OCI-LY7 (cell line): Measurements from ENCODE around the gene MRPS16. TPM values are rescaled to one million over a fixed set of nuclear protein-coding genes. Genes with fewer than 3 reads are reported as not detected.

ENCODE experiments used
- BruUV-seq: library from RNA; stranded (reverse); fragments of 400-500 nt; replicated peaks from 2 replicates; lab custom pipeline; 2021; lab: Mats Ljungman, UMichigan
- CTCF ChIA-PET: fragments of 300-600 bp; sonication (Branson Sonifier 250); formaldehyde crosslinking; loops from one replicate; lab custom pipeline; 2022; ENCODE audit warnings: antibody characterized with exemption; ENCODE audit not compliant: unreplicated experiment; lab: Charles Lee
- POLR2A ChIA-PET: fragments of 300-600 bp; sonication (Branson Sonifier 250); formaldehyde crosslinking; loops from one replicate; lab custom pipeline; 2022; ENCODE audit warnings: antibody characterized with exemption; lab: Charles Lee
- DNase-seq: peaks from one replicate; pipeline ENCODE4 v3.0.0-alpha.2; 2015; ENCODE audit warnings: low spot score
- H2AFZ ChIP-seq: fragments of 200-600 bp; sonication (generic), shearing (Covaris generic); 2 replicates; pipeline ENCODE4 v1.6.1; 2014; ENCODE audit warnings: mild to moderate bottlenecking, antibody characterized with exemption, low read length, moderate library complexity
- H3K27ac ChIP-seq: fragments of 200-600 bp; sonication (generic); 2 replicates; pipeline ENCODE4 v1.5.1; 2014; ENCODE audit warnings: mixed run types, low read depth, mild to moderate bottlenecking, moderate library complexity, low read length, inconsistent platforms; ENCODE audit not compliant: poor library complexity, severe bottlenecking
- H3K36me3 ChIP-seq: fragments of 200-600 bp; sonication (generic); 2 replicates; pipeline ENCODE4 v1.6.1; 2014; ENCODE audit warnings: mild to moderate bottlenecking, antibody characterized with exemption, low read length, moderate library complexity, mixed read lengths; ENCODE audit not compliant: insufficient read depth
- H3K4me1 ChIP-seq: fragments of 200-600 bp; sonication (generic); 2 replicates; pipeline ENCODE4 v1.5.1; 2014; ENCODE audit warnings: mild to moderate bottlenecking, low read length; ENCODE audit not compliant: insufficient read depth, poor library complexity, severe bottlenecking
- H3K4me2 ChIP-seq: fragments of 200-600 bp; sonication (generic); 2 replicates; pipeline ENCODE4 v1.6.1; 2014; ENCODE audit warnings: mild to moderate bottlenecking, low read length
- H3K4me3 ChIP-seq: fragments of 200-600 bp; sonication (generic); 2 replicates; pipeline ENCODE4 v1.5.1; 2014; ENCODE audit warnings: mild to moderate bottlenecking, low read depth, low read length; ENCODE audit not compliant: poor library complexity, severe bottlenecking
- H3K79me2 ChIP-seq: fragments of 200-600 bp; sonication (generic); 2 replicates; pipeline ENCODE4 v1.6.1; 2016; ENCODE audit warnings: low read depth, mild to moderate bottlenecking, low read length, moderate library complexity, mixed read lengths; ENCODE audit not compliant: insufficient read depth
- H3K9me2 ChIP-seq: fragments of 200-600 bp; sonication (generic); 2 replicates; pipeline ENCODE4 v1.6.1; 2016; ENCODE audit warnings: mild to moderate bottlenecking, low read length, mixed read lengths; ENCODE audit not compliant: insufficient read depth
- H3K9me3 ChIP-seq: fragments of 200-600 bp; sonication (generic); 2 replicates; pipeline ENCODE4 v1.6.1; 2014; ENCODE audit warnings: mild to moderate bottlenecking, mixed run types, low read length, mixed read lengths
- H4K20me1 ChIP-seq: fragments of 200-600 bp; sonication (generic); 2 replicates; pipeline ENCODE4 v1.6.1; 2014; ENCODE audit warnings: mild to moderate bottlenecking, antibody characterized with exemption, low read length, moderate library complexity, mixed read lengths; ENCODE audit not compliant: insufficient read depth
- CTCF ChIP-seq: fragments of 200-600 bp; sonication (generic); conservative IDR thresholded peaks from 2 replicates; pipeline ENCODE4 v1.5.1; 2014; ENCODE audit warnings: mild to moderate bottlenecking, antibody characterized with exemption, low read length, moderate library complexity, mixed read lengths
- EZH2phosphoT487 ChIP-seq: fragments of 200-600 bp; sonication (generic); IDR thresholded peaks from 2 replicates; pipeline ENCODE4 v1.6.1; 2018; ENCODE audit warnings: low read depth, borderline replicate concordance, mild to moderate bottlenecking, mixed run types, antibody characterized with exemption, low read length, moderate library complexity, mixed read lengths
- intact Hi-C: fragments of 100-400 bp; cut with micrococcal nuclease; formaldehyde crosslinking; loops from one replicate; pipeline ENCODE4 v1.10.0; 2022; ENCODE audit not compliant: unreplicated experiment
- total RNA-seq, 2 experiments: library from RNA; depleted of rRNA in 1 of 2; stranded (reverse); fragments of >200 nt in 1 of 2; shearing (Covaris generic) in 1 of 2; gene quantifications; 2 replicates each; pipeline ENCODE4 v1.2.3, GENCODE V29; 2014 to 2022

Gene MRPS16
- total RNA-seq, 2 experiments from 2014 or later = 81.6 to 135 TPM

- Histone ChIP-seq H3K4me3 (no peak overlapping the region), H3K36me3 (no peaks in the 10 kb centered on the region), H3K4me1 (no peaks in the 10 kb centered on the region), H2AFZ (no peak overlapping the region), H4K20me1 (no peaks in the 10 kb centered on the region), H3K27ac (no peak overlapping the region), H3K9me2 (no peaks in the 10 kb centered on the region), H3K79me2 (no peaks in the 10 kb centered on the region), H3K4me2 (no peak overlapping the region), H3K9me3 (no peaks in the 10 kb centered on the region)
- POLR2A ChIA-PET = interaction anchor here (0.5 to 0.6 kb wide), 2 partner anchors 213 to 283 kb away, joined by 3 to 4 read pairs; no protein-coding TSS in a partner anchor
- DNase-seq = no peak
- TF ChIP-seq CTCF (no peak), EZH2phosphoT487 (no peak)
- intact Hi-C loops = no loop called here
- BruUV-seq = no TSS peak
- CTCF ChIA-PET = no interaction called here
Observed at GRCh38 chr10:73281097-73281496, 28.7 kb upstream of the MRPS16 start.

- H2AFZ ChIP-seq = no peak overlapping the region
Observed at GRCh38 chr10:73264423-73264822, 12.0 kb upstream of the MRPS16 start.

More at GRCh38 chr10:73264423-73264822, 12.0 kb upstream of the MRPS16 start:
- Histone ChIP-seq H3K4me3 (no peak overlapping the region), H3K36me3 (no peaks in the 10 kb centered on the region), H3K79me2 (no peaks in the 10 kb centered on the region), H3K4me2 (no peak overlapping the region), H4K20me1 (no peaks in the 10 kb centered on the region), H3K4me1 (no peaks in the 10 kb centered on the region), H3K9me3 (peaks cover 13% of the 10 kb centered on the region; the same call in 1 of the 2 replicates), H3K9me2 (no peaks in the 10 kb centered on the region), H3K27ac (no peak overlapping the region)
- CTCF ChIA-PET = no interaction called here
- TF ChIP-seq EZH2phosphoT487 (no peak), CTCF (no peak)
- intact Hi-C loops = loop anchor here (1.0 to 10.0 kb wide), 2 partner anchors 260 to 380 kb away; no protein-coding TSS in a partner anchor
- no TSS peak for BruUV-seq
- no peak for DNase-seq
- POLR2A ChIA-PET = interaction anchor here (0.5 to 0.9 kb wide), 3 partner anchors 14 to 473 kb away, joined by 3 to 5 read pairs (median 4); no protein-coding TSS in a partner anchor
